PC-9 (cell line): ENCODE results near the gene ERRFI1. TPM values are rescaled to one million over a fixed set of nuclear protein-coding genes. Genes with fewer than 3 reads are reported as not detected.

Experiments
- Bru-seq: library from RNA; stranded (reverse); fragments of 400-500 nt; gene quantifications from one replicate; lab custom pipeline; 2021; lab: Mats Ljungman, UMichigan
- BruChase-seq, 2 experiments: library from RNA; stranded (reverse); fragments of 400-500 nt; gene quantifications; one replicate each; lab custom pipeline; 2021; lab: Mats Ljungman, UMichigan
- BruUV-seq: library from RNA; stranded (reverse); fragments of 400-500 nt; replicated peaks from 2 replicates; lab custom pipeline; 2021; lab: Mats Ljungman, UMichigan
- CTCF ChIA-PET: fragments of 300-600 bp; sonication (Branson Sonifier 250); formaldehyde crosslinking; loops from one replicate; lab custom pipeline; 2022; ENCODE audit warnings: antibody characterized with exemption; lab: Charles Lee
- POLR2A ChIA-PET: fragments of 300-600 bp; sonication (Branson Sonifier 250); formaldehyde crosslinking; loops from one replicate; lab custom pipeline; 2022; ENCODE audit warnings: antibody characterized with exemption; ENCODE audit not compliant: unreplicated experiment; lab: Charles Lee
- DNase-seq, 2 experiments: peaks; one replicate each; pipeline versions ENCODE4 v3.0.0 to v3.0.0-alpha.2; 2015 to 2022; ENCODE audit warnings: mixed read lengths in 1 of 2
- H2AFZ ChIP-seq: fragments of 200-600 bp; sonication (generic); 2 replicates; pipeline ENCODE4 v1.8.1; 2017; ENCODE audit warnings: antibody characterized with exemption
- H3F3A ChIP-seq: fragments of 200-600 bp; sonication (generic); 2 replicates; pipeline ENCODE4 v1.8.1; 2017; ENCODE audit warnings: antibody characterized with exemption, mild to moderate bottlenecking, low read depth; ENCODE audit not compliant: insufficient read depth
- H3K27ac ChIP-seq: fragments of 200-600 bp; sonication (generic); 2 replicates; pipeline ENCODE4 v1.6.1; 2016; ENCODE audit warnings: mixed run types
- H3K27me3 ChIP-seq: fragments of 200-600 bp; sonication (generic); 2 replicates; pipeline ENCODE4 v1.6.1; 2016; ENCODE audit warnings: low read depth, mixed run types; ENCODE audit not compliant: insufficient read depth
- H3K36me3 ChIP-seq: fragments of 200-600 bp; sonication (generic); 2 replicates; pipeline ENCODE4 v1.6.1; 2016; ENCODE audit warnings: low read depth, mixed run types
- H3K4me1 ChIP-seq: fragments of 200-600 bp; sonication (generic); replicated peaks from 2 replicates; pipeline ENCODE4 v1.6.1; 2016; ENCODE audit warnings: mixed run types; ENCODE audit not compliant: insufficient read depth
- H3K4me2 ChIP-seq: fragments of 200-600 bp; sonication (generic); 2 replicates; pipeline ENCODE4 v1.6.1; 2017; ENCODE audit warnings: mixed run types
- H3K4me3 ChIP-seq: fragments of 200-600 bp; sonication (generic); 2 replicates; pipeline ENCODE4 v1.6.1; 2016; ENCODE audit warnings: mixed run types
- H3K79me2 ChIP-seq: fragments of 200-600 bp; sonication (generic); 2 replicates; pipeline ENCODE4 v1.6.1; 2017; ENCODE audit warnings: low read depth, mixed run types
- H3K9me2 ChIP-seq: fragments of 200-600 bp; sonication (generic); 2 replicates; pipeline ENCODE4 v1.8.1; 2017; ENCODE audit warnings: mild to moderate bottlenecking; ENCODE audit not compliant: insufficient read depth
- H3K9me3 ChIP-seq: fragments of 200-600 bp; sonication (generic); 2 replicates; pipeline ENCODE4 v1.8.1; 2016; ENCODE audit warnings: low read depth; ENCODE audit not compliant: insufficient read depth
- H4K20me1 ChIP-seq: fragments of 200-600 bp; sonication (generic); 2 replicates; pipeline ENCODE4 v1.8.1; 2017; ENCODE audit not compliant: insufficient read depth
- EZH2 ChIP-seq: fragments of 200-600 bp; sonication (generic); IDR thresholded peaks from 2 replicates; pipeline ENCODE4 v1.8.0; 2017; ENCODE audit warnings: antibody characterized with exemption, low read depth
- intact Hi-C: fragments of 100-400 bp; cut with micrococcal nuclease; formaldehyde crosslinking; loops from one replicate; pipeline ENCODE4 v1.10.0; 2022; ENCODE audit not compliant: unreplicated experiment
- long read RNA-seq: library from polyadenylated mRNA; stranded (forward); transcript quantifications from one replicate; pipeline ENCODE4 v2.0.0, GENCODE V29; 2022
- total RNA-seq: library from RNA; stranded (reverse); gene quantifications from 2 replicates; pipeline ENCODE4 v1.2.3, GENCODE V29; 2021
- TF ChIP-seq, protein P1 (sequence below): fragments of 200-600 bp; sonication (generic); conservative IDR thresholded peaks from 2 replicates; pipeline ENCODE4 v1.6.1; 2017; ENCODE audit warnings: mixed run types, antibody characterized with exemption, mild to moderate bottlenecking, moderate library complexity

The ERRFI1 gene, protein sequence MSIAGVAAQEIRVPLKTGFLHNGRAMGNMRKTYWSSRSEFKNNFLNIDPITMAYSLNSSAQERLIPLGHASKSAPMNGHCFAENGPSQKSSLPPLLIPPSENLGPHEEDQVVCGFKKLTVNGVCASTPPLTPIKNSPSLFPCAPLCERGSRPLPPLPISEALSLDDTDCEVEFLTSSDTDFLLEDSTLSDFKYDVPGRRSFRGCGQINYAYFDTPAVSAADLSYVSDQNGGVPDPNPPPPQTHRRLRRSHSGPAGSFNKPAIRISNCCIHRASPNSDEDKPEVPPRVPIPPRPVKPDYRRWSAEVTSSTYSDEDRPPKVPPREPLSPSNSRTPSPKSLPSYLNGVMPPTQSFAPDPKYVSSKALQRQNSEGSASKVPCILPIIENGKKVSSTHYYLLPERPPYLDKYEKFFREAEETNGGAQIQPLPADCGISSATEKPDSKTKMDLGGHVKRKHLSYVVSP
- 44.9 and 47.8 TPM in 2 replicates for total RNA-seq
- Bru-seq, nascent RNA, result percentile 99 among the genes with signal in this experiment
- BruChase-seq, experiment 1, labeled RNA remaining after a 2-hour chase, result percentile 99 among the genes with signal in this experiment
- BruChase-seq, experiment 2, labeled RNA remaining after a 6-hour chase, result percentile 92 among the genes with signal in this experiment
- long read RNA-seq, transcript ERRFI1-201 (4 exons, 3,104 nt), result major isoform, 28 of 42 reads
- long read RNA-seq, partial matches to known transcripts, result 0 of 42 reads
- long read RNA-seq, other reads (novel, unspliced or antisense), result 11 of 42 reads

DNA sequence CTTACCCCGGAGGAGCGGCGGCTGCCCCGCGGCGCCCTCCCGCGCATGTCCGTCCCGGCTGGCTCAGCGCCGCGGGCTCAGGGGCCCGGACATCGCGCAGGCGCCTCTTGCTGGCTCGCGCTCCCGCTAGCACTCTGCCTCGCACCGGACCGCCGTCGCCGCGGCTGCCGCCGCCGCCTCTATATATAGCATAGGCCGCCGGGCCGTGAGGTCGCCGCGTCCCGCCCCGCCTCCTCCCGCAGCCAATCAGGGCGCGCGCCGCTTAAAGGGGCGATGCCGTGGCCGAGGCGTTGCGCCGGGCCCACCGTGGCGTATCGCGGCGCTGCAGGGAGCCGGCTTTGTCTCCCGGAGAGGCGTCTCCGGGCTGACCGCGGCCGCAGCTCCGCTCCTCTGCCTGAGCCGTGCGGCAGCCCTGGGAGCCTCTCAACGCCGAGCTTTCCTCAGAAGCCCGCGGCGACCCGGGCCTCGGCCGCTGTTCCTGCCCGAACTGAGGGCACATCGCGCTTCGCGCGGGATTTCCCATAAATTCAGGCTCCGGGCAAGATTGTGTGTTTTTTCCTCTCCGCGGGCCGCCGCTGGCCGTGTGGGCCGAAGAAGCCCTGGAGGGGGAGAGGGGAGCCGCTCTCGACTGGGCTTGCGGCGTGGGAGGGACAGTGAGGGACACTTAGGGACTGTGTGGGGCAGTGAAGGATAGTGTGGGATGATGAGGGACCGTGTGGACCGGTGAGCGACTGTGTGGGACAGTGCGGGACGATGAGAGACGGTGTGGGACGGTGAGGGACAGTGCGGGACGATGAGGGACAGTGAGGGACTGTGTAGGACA lies at the start of gene ERRFI1:
Gene ERRFI1 (minus strand): TSS at position 157 of the 823 bp plus-strand sequence. CDS start 10,690 bp downstream, outside the sequence.
- CTCF ChIA-PET, result no interaction called here
- peak within 1 kb of the TSS; percentile 91 for H3K4me3 ChIP-seq
- peaks cover 42% of the 10 kb centered on the region for H4K20me1 ChIP-seq
- peaks cover 40% of the 10 kb centered on the region for H3K36me3 ChIP-seq
- peak within 1 kb of the TSS; percentile 93 for H3K4me2 ChIP-seq
- no peaks in the 10 kb centered on the region for H3K9me3 ChIP-seq
- peaks cover 59% of the 10 kb centered on the region for H3F3A ChIP-seq
- peak; percentile 74 to 95 for DNase-seq
- H3K27me3 ChIP-seq, result no peaks in the 10 kb centered on the region
- no TSS peak for BruUV-seq
- H2AFZ ChIP-seq, result no peak within 1 kb of the TSS
- no peak for TF ChIP-seq EZH2
- TF ChIP-seq, protein P1, sequence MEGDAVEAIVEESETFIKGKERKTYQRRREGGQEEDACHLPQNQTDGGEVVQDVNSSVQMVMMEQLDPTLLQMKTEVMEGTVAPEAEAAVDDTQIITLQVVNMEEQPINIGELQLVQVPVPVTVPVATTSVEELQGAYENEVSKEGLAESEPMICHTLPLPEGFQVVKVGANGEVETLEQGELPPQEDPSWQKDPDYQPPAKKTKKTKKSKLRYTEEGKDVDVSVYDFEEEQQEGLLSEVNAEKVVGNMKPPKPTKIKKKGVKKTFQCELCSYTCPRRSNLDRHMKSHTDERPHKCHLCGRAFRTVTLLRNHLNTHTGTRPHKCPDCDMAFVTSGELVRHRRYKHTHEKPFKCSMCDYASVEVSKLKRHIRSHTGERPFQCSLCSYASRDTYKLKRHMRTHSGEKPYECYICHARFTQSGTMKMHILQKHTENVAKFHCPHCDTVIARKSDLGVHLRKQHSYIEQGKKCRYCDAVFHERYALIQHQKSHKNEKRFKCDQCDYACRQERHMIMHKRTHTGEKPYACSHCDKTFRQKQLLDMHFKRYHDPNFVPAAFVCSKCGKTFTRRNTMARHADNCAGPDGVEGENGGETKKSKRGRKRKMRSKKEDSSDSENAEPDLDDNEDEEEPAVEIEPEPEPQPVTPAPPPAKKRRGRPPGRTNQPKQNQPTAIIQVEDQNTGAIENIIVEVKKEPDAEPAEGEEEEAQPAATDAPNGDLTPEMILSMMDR, result no peak
- intact Hi-C loops, result loop anchor here (2.0 to 5.0 kb wide), 2 partner anchors 44 to 51 kb away; no protein-coding TSS in a partner anchor
- H3K79me2 ChIP-seq, result peaks cover 68% of the 10 kb centered on the region
- no peaks in the 10 kb centered on the region for H3K9me2 ChIP-seq
- POLR2A ChIA-PET, result interaction anchor here (0.6 to 0.7 kb wide), 2 partner anchors 51 to 68 kb away, joined by 3 read pairs; no protein-coding TSS in a partner anchor
- peak within 1 kb of the TSS; percentile 98 for H3K27ac ChIP-seq
- H3K4me1 ChIP-seq, result peaks cover 26% of the 10 kb centered on the region

DNA sequence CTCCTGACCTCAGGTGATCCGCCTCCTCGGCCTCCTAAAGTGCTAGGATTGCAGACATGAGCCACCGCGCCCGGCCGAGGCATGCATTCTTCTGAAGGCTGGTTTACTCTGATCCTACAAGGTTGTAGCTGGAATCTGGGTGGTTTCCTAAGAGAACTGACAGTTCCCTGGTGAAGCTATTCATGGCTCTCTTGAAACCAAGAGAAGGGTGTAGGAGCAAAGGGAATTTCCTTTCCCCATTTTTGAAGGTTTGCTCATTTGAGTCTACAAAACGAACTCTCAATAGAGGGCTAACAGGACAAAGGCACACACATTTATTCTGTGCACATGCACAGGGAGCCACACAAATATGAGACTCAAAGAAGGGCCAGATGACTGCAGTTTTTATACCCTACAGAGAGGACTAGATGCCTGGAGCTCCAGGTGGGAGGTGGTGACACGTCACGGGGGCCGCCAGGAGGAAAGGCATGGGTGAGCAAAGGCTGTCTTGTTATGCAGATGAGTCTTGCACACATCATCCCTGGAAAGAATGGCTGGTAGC lies 49.5 kb upstream of the ERRFI1 start:
- Histone ChIP-seq H3K9me3 (no peaks in the 10 kb centered on the region), H4K20me1 (no peaks in the 10 kb centered on the region), H3K9me2 (no peaks in the 10 kb centered on the region), H3K4me2 (peak overlapping the region; percentile 76), H3K4me1 (peaks cover 85% of the 10 kb centered on the region), H3K27me3 (no peaks in the 10 kb centered on the region), H3F3A (peaks cover 59% of the 10 kb centered on the region), H3K4me3 (no peak overlapping the region), H3K79me2 (no peaks in the 10 kb centered on the region), H3K27ac (peak overlapping the region; percentile 98), H3K36me3 (no peaks in the 10 kb centered on the region), H2AFZ (no peak overlapping the region)
- no peak for TF ChIP-seq EZH2
- TF ChIP-seq, protein P1, result no peak
- peak; percentile 53 to 78 for DNase-seq
- BruUV-seq, result TSS peak; percentile 40
- ChIA-PET CTCF (interaction anchor here (0.6 kb wide), 1 partner anchor 241 kb away, joined by 4 read pairs; no protein-coding TSS in a partner anchor), POLR2A (interaction anchor here (0.6 to 1.4 kb wide), 4 partner anchors 12 to 58 kb away, joined by 4 to 10 read pairs (median 5); no protein-coding TSS in a partner anchor)
- intact Hi-C loops, result loop anchor here (1.0 to 5.0 kb wide), 5 partner anchors 33 to 182 kb away; partner anchors contain the start of gene ERRFI1
